ENCODE measurements around the gene PIK3IP1. TPM values are rescaled to one million over a fixed set of nuclear protein-coding genes. Genes with fewer than 3 reads are reported as not detected.

PIK3IP1 gene
- total RNA-seq, 1 donor from 2014 or later, result 4.7 TPM

DNA sequence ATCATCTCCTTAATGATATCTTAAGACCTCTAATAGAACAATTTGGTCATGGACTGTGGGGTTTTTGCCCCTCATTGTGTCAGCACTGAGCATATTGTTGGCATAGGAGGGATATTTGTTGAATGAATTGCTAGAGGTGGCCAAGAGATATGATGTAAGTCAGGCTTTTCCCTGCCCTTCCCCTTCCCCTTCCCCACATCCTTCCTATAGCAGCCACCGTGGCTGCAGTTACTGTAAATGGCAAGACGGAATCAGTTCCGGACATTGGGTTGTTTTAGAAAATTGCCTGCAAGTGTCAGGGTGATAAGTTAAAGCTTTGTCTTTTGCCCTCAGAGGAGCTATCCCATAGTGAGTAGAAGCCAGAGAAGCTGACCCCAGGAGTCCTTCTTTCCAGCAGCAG is 57.2 kb downstream of the PIK3IP1 start:
- TF ChIP-seq, protein P1, sequence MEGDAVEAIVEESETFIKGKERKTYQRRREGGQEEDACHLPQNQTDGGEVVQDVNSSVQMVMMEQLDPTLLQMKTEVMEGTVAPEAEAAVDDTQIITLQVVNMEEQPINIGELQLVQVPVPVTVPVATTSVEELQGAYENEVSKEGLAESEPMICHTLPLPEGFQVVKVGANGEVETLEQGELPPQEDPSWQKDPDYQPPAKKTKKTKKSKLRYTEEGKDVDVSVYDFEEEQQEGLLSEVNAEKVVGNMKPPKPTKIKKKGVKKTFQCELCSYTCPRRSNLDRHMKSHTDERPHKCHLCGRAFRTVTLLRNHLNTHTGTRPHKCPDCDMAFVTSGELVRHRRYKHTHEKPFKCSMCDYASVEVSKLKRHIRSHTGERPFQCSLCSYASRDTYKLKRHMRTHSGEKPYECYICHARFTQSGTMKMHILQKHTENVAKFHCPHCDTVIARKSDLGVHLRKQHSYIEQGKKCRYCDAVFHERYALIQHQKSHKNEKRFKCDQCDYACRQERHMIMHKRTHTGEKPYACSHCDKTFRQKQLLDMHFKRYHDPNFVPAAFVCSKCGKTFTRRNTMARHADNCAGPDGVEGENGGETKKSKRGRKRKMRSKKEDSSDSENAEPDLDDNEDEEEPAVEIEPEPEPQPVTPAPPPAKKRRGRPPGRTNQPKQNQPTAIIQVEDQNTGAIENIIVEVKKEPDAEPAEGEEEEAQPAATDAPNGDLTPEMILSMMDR (IDR thresholded peaks at IDR 0.05), result no peak
- no peak for TF ChIP-seq EZH2 (IDR thresholded peaks at IDR 0.05)
- TF ChIP-seq EZH2phosphoT487 (IDR thresholded peaks at IDR 0.05), result no peak
- H3K36me3 Mint-ChIP-seq, result no peaks in the 10 kb centered on the region
- no peak overlapping the region for H3K27ac Mint-ChIP-seq

DNA sequence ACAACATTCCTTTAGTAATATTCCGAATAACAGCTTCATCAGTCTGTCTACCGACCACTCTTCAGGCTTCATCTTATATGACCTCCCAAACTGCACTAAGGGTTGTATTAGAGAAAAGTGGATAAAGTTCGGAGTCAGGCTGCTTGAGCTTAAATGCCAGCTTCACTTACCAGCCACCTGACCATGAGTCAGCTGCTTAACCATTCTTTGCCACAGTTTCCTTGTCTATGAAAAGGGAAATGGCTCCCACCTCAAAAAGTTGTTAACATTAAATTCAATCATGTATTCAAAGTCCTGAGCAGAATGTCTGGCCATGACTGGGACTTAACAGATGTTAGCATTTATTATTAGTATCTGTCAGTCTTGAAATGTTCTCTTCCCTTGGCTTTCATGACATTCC is 59.3 kb downstream of the PIK3IP1 start:
- Histone ChIP-seq H3K9ac (no peak overlapping the region), H3K36me3 (no peaks in the 10 kb centered on the region), H4K20me1 (ENCODE audit: low read depth) (peaks cover 32% of the 10 kb centered on the region), H3K4me2 (no peak overlapping the region), H3F3A (ENCODE audit: low read depth) (peaks cover 29% of the 10 kb centered on the region), H3K4me3 (no peak overlapping the region), H3K79me2 (ENCODE audit: low read depth) (peaks cover 41% of the 10 kb centered on the region), H3K4me1 (peaks cover 24% of the 10 kb centered on the region), H3K27ac (no peak overlapping the region), H3K27me3 (no peaks in the 10 kb centered on the region), H3K9me3 (ENCODE audit: low read depth) (no peaks in the 10 kb centered on the region), H2AFZ (replicated peaks) (no peak overlapping the region)
- no peak overlapping the region for H3K27ac Mint-ChIP-seq
- no peak for DNase-seq (ENCODE audit: low spot score)
- no peaks in the 10 kb centered on the region for H3K9me3 Mint-ChIP-seq
- H3K4me1 Mint-ChIP-seq, result peaks cover 16% of the 10 kb centered on the region
- H3K27me3 Mint-ChIP-seq (ENCODE audit: insufficient read depth, low read depth), result no peaks in the 10 kb centered on the region
- H3K36me3 Mint-ChIP-seq, result no peaks in the 10 kb centered on the region
- no peak overlapping the region for H3K4me3 Mint-ChIP-seq
- TF ChIP-seq, protein P1 (IDR thresholded peaks at IDR 0.05), result no peak
- TF ChIP-seq EZH2 (IDR thresholded peaks at IDR 0.05), result no peak
- TF ChIP-seq EZH2phosphoT487 (IDR thresholded peaks at IDR 0.05), result no peak

More for the DNA sequence above, 57.2 kb downstream of the PIK3IP1 start:
- Histone ChIP-seq H3K4me3 (no peak overlapping the region), H3K27ac (no peak overlapping the region), H3K4me2 (no peak overlapping the region), H3K79me2 (ENCODE audit: low read depth) (peaks cover 39% of the 10 kb centered on the region), H3K27me3 (no peaks in the 10 kb centered on the region), H3K4me1 (peaks cover 7% of the 10 kb centered on the region), H2AFZ (replicated peaks) (no peak overlapping the region), H4K20me1 (ENCODE audit: low read depth) (peaks cover 16% of the 10 kb centered on the region), H3K36me3 (no peaks in the 10 kb centered on the region), H3F3A (ENCODE audit: low read depth) (peaks cover 10% of the 10 kb centered on the region), H3K9ac (no peak overlapping the region), H3K9me3 (ENCODE audit: low read depth) (no peaks in the 10 kb centered on the region)
- peaks cover 4% of the 10 kb centered on the region for H3K4me1 Mint-ChIP-seq
- H3K27me3 Mint-ChIP-seq (ENCODE audit: insufficient read depth, low read depth), result no peaks in the 10 kb centered on the region
- H3K4me3 Mint-ChIP-seq, result no peak overlapping the region
- no peaks in the 10 kb centered on the region for H3K9me3 Mint-ChIP-seq
- DNase-seq (ENCODE audit: low spot score), result no peak

Small RNA genes lying within 50 kb of the gene (small RNA-seq; reads per million reads assigned to genes)
- not detected for gene RNA5SP496

Other genes with a start within 250 kb of the PIK3IP1 start
- gene SMTN, start 211.2 kb downstream of the PIK3IP1 start, total RNA-seq (ENCODE audit: low replicate concordance), result 14.1 and 24.0 TPM in 2 replicates
- gene SELENOM, start 184.9 kb downstream of the PIK3IP1 start, total RNA-seq (ENCODE audit: low replicate concordance), result 7.4 and 13.9 TPM in 2 replicates
- 1.5 and 3.7 TPM in 2 replicates for gene INPP5J, start 169.5 kb downstream of the PIK3IP1 start, total RNA-seq (ENCODE audit: low replicate concordance)
- gene PLA2G3, start 152.0 kb downstream of the PIK3IP1 start, total RNA-seq (ENCODE audit: low replicate concordance), result 0.41 and 3.6 TPM in 2 replicates
- gene RNF185, start 132.3 kb downstream of the PIK3IP1 start, total RNA-seq (ENCODE audit: low replicate concordance), result 23.2 and 31.1 TPM in 2 replicates
- 28.1 and 45.8 TPM in 2 replicates for gene LIMK2, start 80.2 kb downstream of the PIK3IP1 start, total RNA-seq (ENCODE audit: low replicate concordance)
- 28.6 and 55.3 TPM in 2 replicates for gene PATZ1, start 53.9 kb upstream of the PIK3IP1 start, total RNA-seq (ENCODE audit: low replicate concordance)
- 70.9 and 78.9 TPM in 2 replicates for gene DRG1, start 107.1 kb upstream of the PIK3IP1 start, total RNA-seq (ENCODE audit: low replicate concordance)
- gene EIF4ENIF1, start 197.4 kb upstream of the PIK3IP1 start, total RNA-seq (ENCODE audit: low replicate concordance), result 21.4 and 26.4 TPM in 2 replicates
- 25.0 and 27.6 TPM in 2 replicates for gene SFI1, start 204.0 kb upstream of the PIK3IP1 start, total RNA-seq (ENCODE audit: low replicate concordance)